ENCODE measurements around the gene COPZ1.

The COPZ1 gene

GRCh38 chr12:54355104-54355815 lies 30.3 kb downstream of the COPZ1 start:
- Histone ChIP-seq H3K27ac (ENCODE audit: low read length) (no peak overlapping the region), H3K36me3 (replicated peaks; ENCODE audit: low read depth, low read length) (peaks cover 12% of the 10 kb centered on the region), H3K9ac (ENCODE audit: low read length) (no peak overlapping the region), H3K4me2 (ENCODE audit: low read length) (no peak overlapping the region), H3K79me2 (ENCODE audit: low read length) (no peaks in the 10 kb centered on the region), H2AFZ (ENCODE audit: low read depth, low read length) (no peak overlapping the region), H4K20me1 (ENCODE audit: insufficient read depth, low read length) (no peaks in the 10 kb centered on the region), H3K4me3 (ENCODE audit: low read length) (no peak overlapping the region), H3K9me3 (ENCODE audit: insufficient read depth, low read length) (no peaks in the 10 kb centered on the region), H3K4me1 (ENCODE audit: low read length) (peaks cover 19% of the 10 kb centered on the region), H3K27me3 (ENCODE audit: low read depth, low read length) (no peaks in the 10 kb centered on the region)
- TF ChIP-seq EZH2phosphoT487 (IDR thresholded peaks at IDR 0.05; ENCODE audit: low read depth): no peak
- no peak for TF ChIP-seq CTCF (IDR thresholded peaks at IDR 0.05; ENCODE audit: low read depth, low read length)

GRCh38 chr12:54356228-54356627 lies 31.3 kb downstream of the COPZ1 start:
- no peaks in the 10 kb centered on the region for H3K79me2 ChIP-seq (ENCODE audit: low read length)
- H3K27ac ChIP-seq (ENCODE audit: low read length): no peak overlapping the region
- H2AFZ ChIP-seq (ENCODE audit: low read depth, low read length): no peak overlapping the region
- H4K20me1 ChIP-seq (ENCODE audit: insufficient read depth, low read length): no peaks in the 10 kb centered on the region
- H3K4me2 ChIP-seq (ENCODE audit: low read length): no peak overlapping the region
- no peak overlapping the region for H3K9ac ChIP-seq (ENCODE audit: low read length)
- no peaks in the 10 kb centered on the region for H3K27me3 ChIP-seq (ENCODE audit: low read depth, low read length)
- H3K4me1 ChIP-seq (ENCODE audit: low read length): peaks cover 24% of the 10 kb centered on the region
- TF ChIP-seq CTCF (IDR thresholded peaks at IDR 0.05; ENCODE audit: low read depth, low read length): no peak
- TF ChIP-seq EZH2phosphoT487 (IDR thresholded peaks at IDR 0.05; ENCODE audit: low read depth): no peak
- H3K9me3 ChIP-seq (ENCODE audit: insufficient read depth, low read length): no peaks in the 10 kb centered on the region
- H3K4me3 ChIP-seq (ENCODE audit: low read length): no peak overlapping the region
- H3K36me3 ChIP-seq (replicated peaks; ENCODE audit: low read depth, low read length): peaks cover 3% of the 10 kb centered on the region

GRCh38 chr12:54356951-54357356 lies 32.0 kb downstream of the COPZ1 start:
- Histone ChIP-seq H3K27ac (ENCODE audit: low read length) (no peak overlapping the region), H2AFZ (ENCODE audit: low read depth, low read length) (no peak overlapping the region), H3K27me3 (ENCODE audit: low read depth, low read length) (no peaks in the 10 kb centered on the region), H3K36me3 (replicated peaks; ENCODE audit: low read depth, low read length) (no peaks in the 10 kb centered on the region), H3K9ac (ENCODE audit: low read length) (no peak overlapping the region), H3K4me2 (ENCODE audit: low read length) (no peak overlapping the region), H3K9me3 (ENCODE audit: insufficient read depth, low read length) (no peaks in the 10 kb centered on the region), H4K20me1 (ENCODE audit: insufficient read depth, low read length) (no peaks in the 10 kb centered on the region), H3K4me3 (ENCODE audit: low read length) (no peak overlapping the region), H3K4me1 (ENCODE audit: low read length) (peaks cover 24% of the 10 kb centered on the region), H3K79me2 (ENCODE audit: low read length) (no peaks in the 10 kb centered on the region)
- TF ChIP-seq CTCF (IDR thresholded peaks at IDR 0.05; ENCODE audit: low read depth, low read length) (no peak), EZH2phosphoT487 (IDR thresholded peaks at IDR 0.05; ENCODE audit: low read depth) (no peak)

GRCh38 chr12:54357506-54358190 lies 32.7 kb downstream of the COPZ1 start:
- peaks cover 24% of the 10 kb centered on the region for H3K4me1 ChIP-seq (ENCODE audit: low read length)

More at GRCh38 chr12:54357506-54358190, 32.7 kb downstream of the COPZ1 start:
- Histone ChIP-seq H3K4me3 (ENCODE audit: low read length) (peak overlapping the region; percentile 91), H3K9me3 (ENCODE audit: insufficient read depth, low read length) (no peaks in the 10 kb centered on the region), H3K4me2 (ENCODE audit: low read length) (peak overlapping the region; percentile 93), H4K20me1 (ENCODE audit: insufficient read depth, low read length) (no peaks in the 10 kb centered on the region), H3K27ac (ENCODE audit: low read length) (no peak overlapping the region), H2AFZ (ENCODE audit: low read depth, low read length) (no peak overlapping the region), H3K27me3 (ENCODE audit: low read depth, low read length) (no peaks in the 10 kb centered on the region), H3K9ac (ENCODE audit: low read length) (peak overlapping the region; percentile 95), H3K36me3 (replicated peaks; ENCODE audit: low read depth, low read length) (no peaks in the 10 kb centered on the region), H3K79me2 (ENCODE audit: low read length) (no peaks in the 10 kb centered on the region)
- peak; percentile 14; the same call in 1 of the 2 replicates for TF ChIP-seq CTCF (IDR thresholded peaks at IDR 0.05; ENCODE audit: low read depth, low read length)
- no peak for TF ChIP-seq EZH2phosphoT487 (IDR thresholded peaks at IDR 0.05; ENCODE audit: low read depth)

Measured in OCI-LY3 (cell line).